Peyer's patch (tissue), 4 donors: Measurements from ENCODE around the gene DNASE2. TPM values are rescaled to one million over a fixed set of nuclear protein-coding genes. Genes with fewer than 3 reads are reported as not detected.

Source experiments
- DNase-seq, 3 donors: peaks; one replicate each; pipeline ENCODE4 v3.0.0-alpha.2; 2017 to 2019
- H3K27ac ChIP-seq, 4 donors: fragments of 200-600 bp; sonication (generic); one replicate each; pipeline ENCODE4 v1.5.1; 2016 to 2019
- H3K27me3 ChIP-seq, 2 donors: fragments of 200-600 bp; sonication (generic); one replicate each; pipeline ENCODE4 v1.5.1; 2019
- H3K36me3 ChIP-seq, 3 donors: fragments of 200-600 bp; sonication (generic); one replicate each; pipeline ENCODE4 v1.5.1; 2016 to 2019
- H3K4me1 ChIP-seq, 4 donors: fragments of 200-600 bp; sonication (generic); one replicate each; pipeline ENCODE4 v1.5.1; 2016 to 2019
- H3K4me3 ChIP-seq, 4 donors: fragments of 200-600 bp; sonication (generic); 1 replicate in 3 of 4; 2 replicates in 1 of 4; pipeline ENCODE4 v1.5.1; 2016 to 2019; ENCODE audit warnings: mild to moderate bottlenecking in 1 of 4
- H3K9me3 ChIP-seq, 4 donors: fragments of 200-600 bp; sonication (generic); one replicate each; pipeline ENCODE4 v1.5.1; 2016 to 2019; ENCODE audit warnings: mild to moderate bottlenecking in 1 of 4
- POLR2A ChIP-seq, 2 donors: fragments of 450-650 bp; IDR thresholded peaks; one replicate each; pipeline ENCODE4 v1.5.1; 2017; ENCODE audit warnings: antibody characterized with exemption in 2 of 2, mild to moderate bottlenecking in 2 of 2, moderate library complexity in 2 of 2
- total RNA-seq, 4 donors: library from RNA; depleted of rRNA; stranded (reverse); fragments of >200 nt; gene quantifications; one replicate each; pipeline ENCODE4 v1.1.0, GENCODE V29; 2016
- TF ChIP-seq, protein P1 (sequence below), 6 experiments: fragments of 450-650 bp in 4 of 6; fragments of 200-600 bp in 2 of 6; sonication (generic) in 1 of 6; IDR thresholded peaks; one replicate each; pipeline ENCODE4 v1.5.1; 2017 to 2019; ENCODE audit warnings: antibody characterized with exemption in 6 of 6, mild to moderate bottlenecking in 3 of 6, moderate library complexity in 1 of 6

Gene DNASE2
- total RNA-seq, 4 donors from 2014 or later: 8.9 to 16.5 (median 9.4) TPM

DNA sequence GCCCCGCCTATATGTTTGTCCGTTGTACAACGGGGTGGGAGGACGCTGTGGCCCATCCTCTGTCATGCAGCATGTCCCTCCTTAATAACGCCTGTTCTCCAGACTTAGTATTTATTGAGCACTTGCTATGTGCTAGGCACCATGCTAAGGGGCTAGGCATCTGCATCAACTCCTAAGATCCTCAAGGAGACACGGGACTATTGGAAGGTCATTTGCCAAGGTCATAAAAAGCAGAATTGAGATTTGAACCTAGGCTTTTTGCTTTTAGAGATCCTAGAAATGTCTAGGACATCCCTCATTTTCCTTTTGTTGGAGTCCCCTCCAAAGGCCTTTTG is 44.8 kb downstream of the DNASE2 start:
- no peak overlapping the region for H3K4me3 ChIP-seq
- DNase-seq: no peak
- no peak for TF ChIP-seq POLR2A (IDR thresholded peaks at IDR 0.05)
- TF ChIP-seq, protein P1, sequence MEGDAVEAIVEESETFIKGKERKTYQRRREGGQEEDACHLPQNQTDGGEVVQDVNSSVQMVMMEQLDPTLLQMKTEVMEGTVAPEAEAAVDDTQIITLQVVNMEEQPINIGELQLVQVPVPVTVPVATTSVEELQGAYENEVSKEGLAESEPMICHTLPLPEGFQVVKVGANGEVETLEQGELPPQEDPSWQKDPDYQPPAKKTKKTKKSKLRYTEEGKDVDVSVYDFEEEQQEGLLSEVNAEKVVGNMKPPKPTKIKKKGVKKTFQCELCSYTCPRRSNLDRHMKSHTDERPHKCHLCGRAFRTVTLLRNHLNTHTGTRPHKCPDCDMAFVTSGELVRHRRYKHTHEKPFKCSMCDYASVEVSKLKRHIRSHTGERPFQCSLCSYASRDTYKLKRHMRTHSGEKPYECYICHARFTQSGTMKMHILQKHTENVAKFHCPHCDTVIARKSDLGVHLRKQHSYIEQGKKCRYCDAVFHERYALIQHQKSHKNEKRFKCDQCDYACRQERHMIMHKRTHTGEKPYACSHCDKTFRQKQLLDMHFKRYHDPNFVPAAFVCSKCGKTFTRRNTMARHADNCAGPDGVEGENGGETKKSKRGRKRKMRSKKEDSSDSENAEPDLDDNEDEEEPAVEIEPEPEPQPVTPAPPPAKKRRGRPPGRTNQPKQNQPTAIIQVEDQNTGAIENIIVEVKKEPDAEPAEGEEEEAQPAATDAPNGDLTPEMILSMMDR (IDR thresholded peaks at IDR 0.05): no peak
- H3K27ac ChIP-seq: no peak overlapping the region
- peaks cover 0 to 3% (median 0%) of the 10 kb centered on the region in 4 donors for H3K9me3 ChIP-seq
- peaks cover 0 to 40% (median 17%) of the 10 kb centered on the region in 4 donors for H3K4me1 ChIP-seq
- H3K36me3 ChIP-seq: no peaks in the 10 kb centered on the region
- peaks cover 0 to 71% of the 10 kb centered on the region in 2 donors for H3K27me3 ChIP-seq

DNA sequence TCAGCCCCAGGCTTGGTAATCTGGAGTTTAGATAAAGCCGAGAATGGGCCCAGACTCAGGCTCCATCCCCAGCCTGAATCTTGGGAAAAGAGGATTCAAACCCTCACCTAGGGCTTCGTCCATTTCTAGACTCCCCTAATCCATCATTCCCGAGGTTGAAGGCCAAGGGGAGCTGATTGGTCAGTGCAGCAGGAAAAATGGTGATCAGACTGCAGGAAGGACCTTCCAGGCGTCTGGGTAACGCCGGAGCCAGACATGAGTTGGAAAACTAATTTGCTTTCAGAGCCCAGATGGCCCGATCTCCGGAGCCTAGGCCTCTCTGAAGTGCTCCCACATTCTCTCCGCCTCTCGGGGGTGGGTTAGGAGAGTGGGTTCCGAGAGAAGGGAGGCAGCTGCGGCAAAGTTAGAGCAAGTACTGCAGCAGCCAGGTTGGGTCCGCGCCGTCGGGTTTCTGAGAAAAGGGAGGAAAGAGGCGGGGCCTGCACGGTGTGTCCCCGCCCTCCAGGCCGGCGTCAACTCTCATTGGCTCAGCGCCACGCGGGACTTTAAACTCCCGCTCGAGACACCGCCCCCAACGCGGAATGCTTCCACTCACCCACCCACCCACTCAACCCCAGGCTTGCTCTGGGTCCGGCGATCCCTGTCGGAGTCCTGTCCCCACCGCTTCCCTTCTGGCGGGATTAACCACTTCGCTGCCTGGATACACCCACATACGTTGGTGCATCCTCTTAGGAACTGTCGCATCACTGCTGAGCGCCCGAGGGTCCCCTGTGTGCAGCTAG is 46.1 kb downstream of the DNASE2 start:
- Histone ChIP-seq H3K9me3 (peaks cover 0 to 3% (median 0%) of the 10 kb centered on the region in 4 donors), H3K27ac (no peak overlapping the region), H3K4me3 (no peak overlapping the region), H3K4me1 (peaks cover 0 to 32% (median 14%) of the 10 kb centered on the region in 4 donors), H3K36me3 (no peaks in the 10 kb centered on the region), H3K27me3 (peaks cover 0 to 59% of the 10 kb centered on the region in 2 donors)
- DNase-seq: no peak
- TF ChIP-seq, protein P1 (IDR thresholded peaks at IDR 0.05): no peak
- no peak for TF ChIP-seq POLR2A (IDR thresholded peaks at IDR 0.05)

DNA sequence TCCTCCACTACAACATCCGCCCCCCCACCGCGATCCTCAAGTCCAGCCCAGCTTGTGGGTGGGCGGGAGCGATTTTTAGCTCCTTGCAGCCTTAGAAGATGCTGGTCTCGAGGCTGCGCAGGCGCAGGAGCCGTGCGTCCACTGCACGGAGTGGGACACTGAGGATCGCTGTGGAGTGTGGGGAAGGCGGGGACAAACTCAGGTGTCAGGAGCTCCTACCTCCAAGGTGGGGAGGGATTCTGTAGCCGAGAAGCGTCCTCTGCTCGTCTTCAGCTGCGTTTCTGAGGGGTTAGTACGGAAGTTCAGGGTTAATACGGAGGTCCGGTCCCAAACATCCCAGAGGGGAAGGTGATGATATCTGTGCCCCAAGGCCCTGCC is 46.7 kb downstream of the DNASE2 start, which contains the start of gene RTBDN:
Gene RTBDN (minus strand): TSS at position 14 of the 378 bp plus-strand sequence. CDS start 4,600 bp downstream, outside the sequence.
- Histone ChIP-seq H3K36me3 (no peaks in the 10 kb centered on the region), H3K4me1 (peaks cover 0 to 32% (median 14%) of the 10 kb centered on the region in 4 donors), H3K4me3 (peak within 1 kb of the TSS; percentile 18 to 52 (median 47)), H3K27me3 (peaks cover 0 to 57% of the 10 kb centered on the region in 2 donors), H3K9me3 (peaks cover 0 to 3% (median 0%) of the 10 kb centered on the region in 4 donors), H3K27ac (no peak within 1 kb of the TSS)
- DNase-seq: no peak
- TF ChIP-seq, protein P1 (IDR thresholded peaks at IDR 0.05): no peak
- no peak for TF ChIP-seq POLR2A (IDR thresholded peaks at IDR 0.05)

DNA sequence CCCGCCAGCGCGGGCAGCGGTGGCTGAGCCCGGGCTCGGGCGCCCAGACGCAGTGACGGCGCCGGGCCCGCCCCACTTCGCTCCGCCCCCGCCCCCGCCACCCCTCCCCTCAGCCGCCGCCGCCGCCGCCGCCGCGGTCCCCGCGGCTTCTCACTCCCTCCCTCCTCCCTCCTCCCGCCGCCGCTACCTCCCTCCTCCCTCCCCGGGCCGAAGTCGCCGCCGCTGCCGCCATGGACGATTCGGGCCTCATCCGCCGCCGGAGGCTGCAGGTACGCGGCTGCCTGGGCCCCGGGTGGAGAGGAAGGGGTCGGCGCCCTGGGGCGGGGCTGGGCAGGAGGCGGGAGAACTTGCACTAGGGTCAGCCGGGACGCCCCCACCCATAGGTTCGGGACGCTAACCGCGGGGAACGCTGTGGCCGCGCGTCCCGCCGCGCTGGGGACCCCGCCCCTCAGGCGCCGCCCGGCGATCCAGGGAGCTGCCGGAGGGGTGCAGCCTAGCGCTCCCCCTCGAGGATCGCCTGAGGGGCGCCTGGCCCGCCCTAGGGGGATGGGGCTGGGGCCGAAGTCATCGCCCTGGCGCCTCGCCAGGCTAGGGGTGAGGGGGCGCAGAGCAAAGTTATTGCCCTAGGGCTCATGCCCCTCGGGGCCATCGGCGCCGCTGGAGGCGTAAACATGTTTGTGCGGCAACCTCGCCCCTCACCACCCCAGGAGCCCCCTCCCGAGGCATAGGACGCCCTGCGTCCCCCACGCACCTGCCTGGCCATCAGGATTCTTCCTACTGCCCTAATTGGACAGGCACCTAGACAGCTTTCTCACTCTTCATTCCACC is 47.3 kb downstream of the DNASE2 start:
- no peak overlapping the region for H3K27ac ChIP-seq
- DNase-seq: no peak
- no peaks in the 10 kb centered on the region for H3K36me3 ChIP-seq
- H3K27me3 ChIP-seq: peaks cover 0 to 54% of the 10 kb centered on the region in 2 donors
- H3K4me1 ChIP-seq: peaks cover 0 to 31% (median 13%) of the 10 kb centered on the region in 4 donors
- H3K4me3 ChIP-seq: peak overlapping the region; percentile 18 to 52 (median 47)
- TF ChIP-seq, protein P1 (IDR thresholded peaks at IDR 0.05): no peak
- TF ChIP-seq POLR2A (IDR thresholded peaks at IDR 0.05): no peak
- peaks cover 0 to 3% (median 0%) of the 10 kb centered on the region in 4 donors for H3K9me3 ChIP-seq

DNA sequence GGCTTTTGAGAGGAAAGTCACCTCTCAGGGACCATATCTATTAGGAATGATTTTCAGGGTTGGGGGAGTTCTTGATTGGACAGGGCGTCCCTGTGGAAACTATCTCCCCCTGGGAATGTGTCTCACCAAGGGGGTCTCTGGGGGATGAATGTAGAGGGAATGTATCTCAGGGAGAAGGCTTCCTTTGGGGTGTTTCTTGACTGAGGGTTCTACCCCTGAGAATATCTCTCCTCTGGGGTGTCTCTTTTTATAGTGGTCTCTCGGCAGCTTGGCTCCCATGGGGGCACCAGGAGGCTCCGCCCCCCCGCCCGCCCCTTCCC is 47.9 kb downstream of the DNASE2 start:
- no peaks in the 10 kb centered on the region for H3K36me3 ChIP-seq
- H3K27ac ChIP-seq: no peak overlapping the region
- H3K9me3 ChIP-seq: peaks cover 0 to 3% (median 0%) of the 10 kb centered on the region in 4 donors
- peaks cover 0 to 50% of the 10 kb centered on the region in 2 donors for H3K27me3 ChIP-seq
- no peak for TF ChIP-seq POLR2A (IDR thresholded peaks at IDR 0.05)
- TF ChIP-seq, protein P1 (IDR thresholded peaks at IDR 0.05): no peak
- DNase-seq: no peak
- peaks cover 0 to 27% (median 7%) of the 10 kb centered on the region in 4 donors for H3K4me1 ChIP-seq
- H3K4me3 ChIP-seq: peak overlapping the region in 3 of 4 donors; percentile 46 to 52 (median 48)
